DND-41 (cell line): ENCODE data around the gene G3BP1.

Source experiments
- ATAC-seq: fragments of 200-7000 bp; cut with Tn5 transposase; 3 replicates; pipeline ENCODE4 v1.9.1; 2021; ENCODE audit warnings: low read depth; ENCODE audit not compliant: insufficient read depth
- DNase-seq: peaks from one replicate; pipeline ENCODE4 v3.0.0-alpha.2; 2020
- H2AFZ ChIP-seq: 2 replicates; pipeline ENCODE4 v1.6.0; 2012; ENCODE audit warnings: low read depth, low read length
- H3K27ac ChIP-seq: 2 replicates; pipeline ENCODE4 v1.5.1; 2012; ENCODE audit warnings: low read length, inconsistent platforms
- H3K27me3 ChIP-seq: fragments of 200-600 bp; sonication (generic); 2 replicates; pipeline ENCODE4 v1.6.0; 2012; ENCODE audit warnings: low read length, mild to moderate bottlenecking, inconsistent platforms; ENCODE audit not compliant: insufficient read depth, poor library complexity
- H3K36me3 ChIP-seq: 2 replicates; pipeline ENCODE4 v1.5.1; 2012; ENCODE audit warnings: low read length, inconsistent platforms; ENCODE audit not compliant: insufficient read depth
- H3K4me1 ChIP-seq: 2 replicates; pipeline ENCODE4 v1.5.1; 2012; ENCODE audit warnings: mild to moderate bottlenecking, low read length; ENCODE audit not compliant: insufficient read depth
- H3K4me2 ChIP-seq: 2 replicates; pipeline ENCODE4 v1.6.0; 2012; ENCODE audit warnings: mild to moderate bottlenecking, moderate library complexity, low read length, inconsistent platforms; ENCODE audit not compliant: insufficient read depth
- H3K4me3 ChIP-seq, 2 experiments: fragments of 200-600 bp in 1 of 2; shearing (Covaris generic) in 1 of 2; 2 replicates each; pipeline ENCODE4 v1.5.1; 2012 to 2016; ENCODE audit warnings: inconsistent platforms in 2 of 2, low read length in 2 of 2, mild to moderate bottlenecking in 2 of 2, low read depth in 1 of 2, moderate library complexity in 1 of 2
- H3K79me2 ChIP-seq: 2 replicates; pipeline ENCODE4 v1.6.0; 2012; ENCODE audit warnings: low read length, inconsistent platforms; ENCODE audit not compliant: insufficient read depth
- H3K9ac ChIP-seq: 2 replicates; pipeline ENCODE4 v1.6.0; 2012; ENCODE audit warnings: low read depth, mild to moderate bottlenecking, inconsistent platforms, low read length, moderate library complexity
- H3K9me3 ChIP-seq: 2 replicates; pipeline ENCODE4 v1.5.1; 2012; ENCODE audit warnings: low read length, moderate library complexity, mild to moderate bottlenecking, inconsistent platforms; ENCODE audit not compliant: insufficient read depth, severe bottlenecking
- H4K20me1 ChIP-seq: 2 replicates; pipeline ENCODE4 v1.6.0; 2012; ENCODE audit warnings: low read length; ENCODE audit not compliant: insufficient read depth
- EZH2 ChIP-seq: IDR thresholded peaks from 3 replicates; pipeline ENCODE4 v1.6.1; 2012; ENCODE audit warnings: borderline replicate concordance, low read depth, mild to moderate bottlenecking, moderate library complexity, low read length, inconsistent platforms; ENCODE audit not compliant: severe bottlenecking
- TF ChIP-seq, protein P1 (sequence below): IDR thresholded peaks from 2 replicates; pipeline ENCODE4 v1.5.1; 2012; ENCODE audit warnings: borderline replicate concordance, low read length, moderate library complexity, mild to moderate bottlenecking; ENCODE audit not compliant: poor library complexity, severe bottlenecking; ENCODE audit errors: extremely low read depth

Gene G3BP1

DNA sequence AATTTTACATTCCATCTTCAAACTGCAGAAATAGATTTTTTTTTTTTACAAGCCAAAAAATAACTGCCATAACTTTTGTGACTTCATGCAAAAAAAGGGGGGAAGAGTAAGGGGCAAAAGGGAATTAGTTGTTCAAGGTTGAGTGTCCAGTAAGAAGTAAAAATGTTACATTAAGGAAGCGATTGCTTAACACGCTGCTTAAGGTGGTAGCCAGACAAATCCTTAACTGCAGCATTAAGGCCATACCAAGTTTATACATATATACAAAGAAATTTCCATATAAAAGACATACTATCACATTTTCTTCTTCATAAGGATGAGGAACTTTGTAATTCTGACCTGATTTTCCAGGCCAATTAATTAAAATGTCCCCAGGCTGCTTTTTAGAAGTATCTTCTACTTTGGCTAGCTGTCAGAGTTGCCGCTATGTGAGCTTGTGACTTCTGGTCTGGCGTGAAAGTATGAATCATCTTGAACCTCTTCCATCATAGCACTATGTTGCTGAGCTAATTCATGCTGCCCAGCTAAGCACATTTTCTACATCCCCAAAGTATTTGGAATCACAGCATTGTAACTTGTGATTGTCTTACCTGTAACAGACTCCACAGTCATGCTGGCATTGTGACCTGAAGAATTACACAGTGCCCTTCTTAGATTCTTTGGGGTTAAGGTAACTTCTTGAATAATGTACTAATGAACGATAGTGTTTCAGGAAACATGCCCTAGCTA, 40.0 kb downstream of the G3BP1 start:
- no peak overlapping the region for H3K27ac ChIP-seq
- no peak overlapping the region for H3K4me3 ChIP-seq
- DNase-seq = no peak
- no peaks in the 10 kb centered on the region for H3K4me1 ChIP-seq
- no peak overlapping the region for H2AFZ ChIP-seq
- TF ChIP-seq, protein P1, sequence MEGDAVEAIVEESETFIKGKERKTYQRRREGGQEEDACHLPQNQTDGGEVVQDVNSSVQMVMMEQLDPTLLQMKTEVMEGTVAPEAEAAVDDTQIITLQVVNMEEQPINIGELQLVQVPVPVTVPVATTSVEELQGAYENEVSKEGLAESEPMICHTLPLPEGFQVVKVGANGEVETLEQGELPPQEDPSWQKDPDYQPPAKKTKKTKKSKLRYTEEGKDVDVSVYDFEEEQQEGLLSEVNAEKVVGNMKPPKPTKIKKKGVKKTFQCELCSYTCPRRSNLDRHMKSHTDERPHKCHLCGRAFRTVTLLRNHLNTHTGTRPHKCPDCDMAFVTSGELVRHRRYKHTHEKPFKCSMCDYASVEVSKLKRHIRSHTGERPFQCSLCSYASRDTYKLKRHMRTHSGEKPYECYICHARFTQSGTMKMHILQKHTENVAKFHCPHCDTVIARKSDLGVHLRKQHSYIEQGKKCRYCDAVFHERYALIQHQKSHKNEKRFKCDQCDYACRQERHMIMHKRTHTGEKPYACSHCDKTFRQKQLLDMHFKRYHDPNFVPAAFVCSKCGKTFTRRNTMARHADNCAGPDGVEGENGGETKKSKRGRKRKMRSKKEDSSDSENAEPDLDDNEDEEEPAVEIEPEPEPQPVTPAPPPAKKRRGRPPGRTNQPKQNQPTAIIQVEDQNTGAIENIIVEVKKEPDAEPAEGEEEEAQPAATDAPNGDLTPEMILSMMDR = no peak
- no peak for TF ChIP-seq EZH2
- H3K9ac ChIP-seq = no peak overlapping the region
- H4K20me1 ChIP-seq = peaks cover 14% of the 10 kb centered on the region
- H3K4me2 ChIP-seq = no peak overlapping the region
- no peaks in the 10 kb centered on the region for H3K9me3 ChIP-seq
- no peaks in the 10 kb centered on the region for H3K27me3 ChIP-seq
- H3K79me2 ChIP-seq = peaks cover 6% of the 10 kb centered on the region; the same call in 1 of the 2 replicates
- peaks cover 79% of the 10 kb centered on the region for H3K36me3 ChIP-seq
- ATAC-seq = no peak

DNA sequence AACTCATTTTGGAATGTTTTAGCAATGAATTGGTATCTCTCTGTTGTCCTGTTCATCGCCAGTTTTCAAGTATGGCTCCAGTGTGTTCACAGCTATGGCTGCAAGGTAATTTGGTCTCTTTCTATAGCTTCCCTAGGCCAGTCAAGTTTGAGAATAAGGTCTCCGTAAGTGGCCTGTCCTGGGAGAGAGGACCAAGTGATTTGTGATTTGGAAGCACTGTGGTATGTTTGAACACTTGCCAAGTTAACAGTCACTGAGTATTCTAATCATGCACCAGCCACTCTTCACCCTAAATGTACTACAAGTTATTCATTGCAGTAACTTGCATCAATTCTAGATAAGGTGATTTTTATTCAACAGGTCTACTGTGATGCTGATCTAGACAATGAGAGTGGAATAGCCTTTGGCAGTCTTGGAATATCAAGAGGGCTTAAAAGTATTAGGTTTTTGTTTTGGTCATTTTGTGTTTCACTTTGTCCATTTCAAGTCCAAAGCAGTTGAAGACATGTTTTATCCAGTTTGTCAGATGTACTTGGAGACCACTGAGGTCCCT, 41.1 kb downstream of the G3BP1 start:
- Histone ChIP-seq H3K4me1 (no peaks in the 10 kb centered on the region), H3K36me3 (peaks cover 72% of the 10 kb centered on the region)
- ATAC-seq = no peak

DNA sequence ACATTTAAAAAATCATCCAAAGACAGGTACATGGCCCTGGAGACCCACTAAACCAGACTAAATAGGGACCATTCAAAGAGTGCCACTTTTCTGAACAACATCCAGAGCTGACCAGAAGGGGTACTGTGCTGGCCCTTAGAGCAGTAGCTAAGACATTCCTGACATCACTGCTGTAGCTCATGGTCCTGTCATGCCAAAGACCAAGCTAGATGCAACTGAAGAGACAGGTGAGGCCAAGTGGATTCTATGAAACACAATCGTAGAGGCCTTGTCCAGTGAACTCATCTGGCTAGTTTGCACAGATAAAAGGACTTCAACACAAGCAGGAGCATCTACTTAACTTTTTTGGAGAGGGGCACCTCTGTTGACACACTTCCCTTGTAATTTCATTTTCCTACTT, 43.3 kb downstream of the G3BP1 start:
- Histone ChIP-seq H3K79me2 (no peaks in the 10 kb centered on the region), H3K36me3 (peaks cover 52% of the 10 kb centered on the region), H3K27me3 (no peaks in the 10 kb centered on the region), H3K27ac (no peak overlapping the region), H4K20me1 (peaks cover 8% of the 10 kb centered on the region), H3K4me1 (no peaks in the 10 kb centered on the region), H3K9ac (no peak overlapping the region), H2AFZ (no peak overlapping the region), H3K9me3 (no peaks in the 10 kb centered on the region), H3K4me3 (no peak overlapping the region), H3K4me2 (no peak overlapping the region)
- DNase-seq (no peak), ATAC-seq (no peak)
- no peak for TF ChIP-seq EZH2
- TF ChIP-seq, protein P1 = no peak

More for the DNA sequence above, 41.1 kb downstream of the G3BP1 start:
- peaks cover 3% of the 10 kb centered on the region; the same call in 1 of the 2 replicates for H3K79me2 ChIP-seq
- H3K9me3 ChIP-seq = no peaks in the 10 kb centered on the region
- H3K4me3 ChIP-seq = no peak overlapping the region
- H4K20me1 ChIP-seq = peaks cover 12% of the 10 kb centered on the region
- H3K27ac ChIP-seq = no peak overlapping the region
- H3K4me2 ChIP-seq = no peak overlapping the region
- no peak overlapping the region for H3K9ac ChIP-seq
- no peak overlapping the region for H2AFZ ChIP-seq
- DNase-seq = no peak
- H3K27me3 ChIP-seq = no peaks in the 10 kb centered on the region
- no peak for TF ChIP-seq EZH2
- TF ChIP-seq, protein P1 = no peak
